Activated CD4-positive, alpha-beta T cell treated with anti-CD3 and anti-CD28 coated beads, Interleukin-10, Interleukin-2, amounts not matched to agents 100 ng/mL and 50 ng/mL, durations not matched to agents 16 hours and 8 hours (primary cell): Measurements from ENCODE around the gene KRIT1.

Source experiments
- DNase-seq: peaks from one replicate; pipeline ENCODE4 v3.0.0-alpha.2; 2020

Gene KRIT1

GRCh38 chr7:92150450-92151017 is 95.2 kb downstream of the KRIT1 start:
- no peak for DNase-seq

- no peak for DNase-seq
Observed at GRCh38 chr7:92149736-92150239, 95.9 kb downstream of the KRIT1 start.
